Measurements from ENCODE around the gene NACC1. TPM values are rescaled to one million over a fixed set of nuclear protein-coding genes. Genes with fewer than 3 reads are reported as not detected.

Gene NACC1
- total and polyA plus RNA-seq, 2 donors (not counting 3 experiments of a cell fraction or from before 2014, with no cell fraction given), result 97.6 to 120 TPM

DNA sequence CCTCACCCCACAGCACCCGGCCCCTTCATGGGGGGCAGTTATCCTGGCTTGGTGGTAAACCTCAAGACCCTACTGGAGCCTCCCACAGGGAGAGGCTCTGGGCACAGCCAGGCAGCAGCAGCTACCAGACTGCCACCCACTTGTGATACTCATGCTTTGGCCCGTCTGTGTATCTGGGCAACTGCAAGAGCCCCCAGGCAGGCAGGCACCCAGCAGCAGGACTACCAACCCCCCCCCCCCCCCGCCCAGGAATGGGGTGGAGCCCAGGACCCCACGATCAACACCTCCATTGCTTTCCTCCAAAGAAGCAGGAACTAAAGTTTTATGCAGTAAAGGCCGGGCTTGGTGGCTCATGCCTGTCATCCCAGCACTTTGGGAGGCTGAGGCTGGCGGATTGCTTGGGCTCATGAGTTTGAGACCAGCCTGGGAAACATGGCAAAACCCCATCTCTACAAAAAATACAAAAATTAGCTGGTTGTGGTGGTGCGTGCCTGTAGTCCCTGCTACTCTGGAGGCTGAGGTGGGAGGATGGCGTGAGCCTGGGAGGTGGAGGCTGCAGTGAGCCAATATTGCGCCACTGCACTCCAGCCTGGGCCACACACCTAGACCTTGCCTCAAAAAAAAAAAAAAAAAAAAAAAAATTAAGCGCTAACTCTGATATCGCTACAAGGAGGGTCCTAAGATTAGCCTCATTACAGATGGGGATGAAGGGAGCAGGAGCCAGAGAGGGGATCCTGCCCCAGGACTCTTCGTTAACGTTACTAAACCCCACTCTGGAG is 14.3 kb upstream of the NACC1 start:
- intact Hi-C loops (cut with micrococcal nuclease), result loop anchor here (2.0 to 5.0 kb wide), 3 partner anchors 144 to 904 kb away; partner anchors contain the start of gene RFX1
- H3K9ac ChIP-seq (replicated peaks; ENCODE audit: extremely low read depth, insufficient read depth, low read length), result peak overlapping the region; percentile 69
- dilution Hi-C loops (cut with MboI; ENCODE audit: extremely low pct_ligation_motif_present, low sequenced_read_pairs), result no loop called here
- H2AFZ ChIP-seq (ENCODE audit: low read depth, low read length), result no peak overlapping the region
- FAIRE-seq (peak; percentile 35), DNase-seq (ENCODE audit: low read depth, low spot score) (peak; percentile 29)
- ChIA-PET POLR2A (interaction anchor here (1.2 to 3.2 kb wide), 2 partner anchors 10 to 14 kb away, joined by 3 to 6 read pairs; partner anchors contain the start of gene NACC1), CTCF (interaction anchor here (0.8 to 3.6 kb wide), 9 partner anchors 9 to 138 kb away, joined by 3 to 24 read pairs (median 6); partner anchors contain the start of genes NACC1 and TRMT1)
- H3K36me3 ChIP-seq (ENCODE audit: control insufficient read depth in 2 of 2, extremely low read depth in 1 of 2, insufficient read depth in 2 of 2, low read length in 2 of 2), result peaks cover 3 to 8% of the 10 kb centered on the region in 2 experiments
- no peaks in the 10 kb centered on the region for H3K9me3 ChIP-seq (replicated peaks; ENCODE audit: control insufficient read depth, insufficient read depth, low read length)
- no peak overlapping the region for H3K4me2 ChIP-seq (ENCODE audit: insufficient read depth, low read length)
- no peaks in the 10 kb centered on the region for H3K27me3 ChIP-seq (ENCODE audit: control insufficient read depth in 2 of 2, insufficient read depth in 2 of 2, low read length in 2 of 2)
- H3K79me2 ChIP-seq (ENCODE audit: control insufficient read depth, insufficient read depth, low read length), result peaks cover 30% of the 10 kb centered on the region
- H3K4me3 ChIP-seq (replicated peaks in 1 of 3; ENCODE audit: insufficient read depth in 1 of 3, low read depth in 1 of 3, low read length in 3 of 3), result no peak overlapping the region
- BruUV-seq (replicated peaks), result no TSS peak
- H3K27ac ChIP-seq (ENCODE audit: insufficient read depth, low read depth, low read length), result peak overlapping the region; percentile 99
- TF ChIP-seq JUN (IDR thresholded peaks at IDR 0.05; ENCODE audit: borderline replicate concordance, insufficient read depth, insufficient read length, low read depth) (no peak), POLR2A (IDR thresholded peaks at IDR 0.05; ENCODE audit: low read depth, low read length) (no peak), POLR2AphosphoS5 (IDR thresholded peaks at IDR 0.05; ENCODE audit: insufficient read depth, low read depth, low read length) (no peak)
- H4K20me1 ChIP-seq (replicated peaks; ENCODE audit: control insufficient read depth, extremely low read depth, insufficient read depth, low read length), result no peaks in the 10 kb centered on the region
- H3K4me1 ChIP-seq (ENCODE audit: control insufficient read depth, extremely low read depth, insufficient read depth, low read length), result peaks cover 45% of the 10 kb centered on the region
- H3K9me1 ChIP-seq (replicated peaks; ENCODE audit: control insufficient read depth, extremely low read depth, insufficient read depth, low read length), result no peaks in the 10 kb centered on the region

- intact Hi-C loops (cut with micrococcal nuclease) (loop anchor here (5.0 kb wide), 2 partner anchors 143 to 903 kb away; partner anchors contain the start of gene RFX1), dilution Hi-C loops (cut with MboI; ENCODE audit: extremely low pct_ligation_motif_present, low sequenced_read_pairs) (no loop called here)
- peak; percentile 94 for DNase-seq (ENCODE audit: low read depth, low spot score)
- H3K4me2 ChIP-seq (ENCODE audit: insufficient read depth, low read length), result peak overlapping the region; percentile 34
- no peaks in the 10 kb centered on the region for H4K20me1 ChIP-seq (replicated peaks; ENCODE audit: control insufficient read depth, extremely low read depth, insufficient read depth, low read length)
- no peaks in the 10 kb centered on the region for H3K27me3 ChIP-seq (ENCODE audit: control insufficient read depth in 2 of 2, insufficient read depth in 2 of 2, low read length in 2 of 2)
- H3K4me3 ChIP-seq (replicated peaks in 1 of 3; ENCODE audit: insufficient read depth in 1 of 3, low read depth in 1 of 3, low read length in 3 of 3), result no peak overlapping the region
- H3K9me3 ChIP-seq (replicated peaks; ENCODE audit: control insufficient read depth, insufficient read depth, low read length), result no peaks in the 10 kb centered on the region
- peak overlapping the region; percentile 60 for H3K27ac ChIP-seq (ENCODE audit: insufficient read depth, low read depth, low read length)
- no peaks in the 10 kb centered on the region for H3K9me1 ChIP-seq (replicated peaks; ENCODE audit: control insufficient read depth, extremely low read depth, insufficient read depth, low read length)
- peaks cover 3 to 9% of the 10 kb centered on the region in 2 experiments for H3K36me3 ChIP-seq (ENCODE audit: control insufficient read depth in 2 of 2, extremely low read depth in 1 of 2, insufficient read depth in 2 of 2, low read length in 2 of 2)
- ChIA-PET POLR2A (interaction anchor here (1.2 to 3.2 kb wide), 2 partner anchors 10 to 14 kb away, joined by 3 to 6 read pairs; partner anchors contain the start of gene NACC1), CTCF (interaction anchor here (0.8 to 3.6 kb wide), 10 partner anchors 9 to 139 kb away, joined by 3 to 24 read pairs (median 6); partner anchors contain the start of genes NACC1 and TRMT1)
- no peak overlapping the region for H2AFZ ChIP-seq (ENCODE audit: low read depth, low read length)
- peaks cover 41% of the 10 kb centered on the region for H3K4me1 ChIP-seq (ENCODE audit: control insufficient read depth, extremely low read depth, insufficient read depth, low read length)
- no TSS peak for BruUV-seq (replicated peaks)
- peak; percentile 95 for FAIRE-seq
- H3K79me2 ChIP-seq (ENCODE audit: control insufficient read depth, insufficient read depth, low read length), result peaks cover 28% of the 10 kb centered on the region
- TF ChIP-seq GATA2 (IDR thresholded peaks at IDR 0.05; ENCODE audit: insufficient read depth, insufficient read length, low read depth, low read length) (peak; percentile 82), MAX (IDR thresholded peaks at IDR 0.05; ENCODE audit: insufficient read depth, insufficient read length) (peak; percentile 82), MYC (IDR thresholded peaks at IDR 0.05; ENCODE audit: low read depth, low read length) (peak; percentile 78), POLR2AphosphoS5 (IDR thresholded peaks at IDR 0.05; ENCODE audit: insufficient read depth, low read depth, low read length) (peak; percentile 99), JUN (IDR thresholded peaks at IDR 0.05; ENCODE audit: borderline replicate concordance, insufficient read depth, insufficient read length, low read depth) (no peak), CTCF (IDR thresholded peaks at IDR 0.05; ENCODE audit: extremely low read depth in 1 of 2, insufficient read depth in 1 of 2, low read depth in 1 of 2, low read length in 2 of 2) (peak; percentile 85 to 95), POLR2A (IDR thresholded peaks at IDR 0.05; ENCODE audit: low read depth, low read length) (peak; percentile 80), EZH2 (IDR thresholded peaks at IDR 0.05; ENCODE audit: borderline replicate concordance, low read depth, low read length, severe bottlenecking) (no peak)
- peak overlapping the region; percentile 35 for H3K9ac ChIP-seq (replicated peaks; ENCODE audit: extremely low read depth, insufficient read depth, low read length)
Measured at GRCh38 chr19:13104360-13104847, 13.7 kb upstream of the NACC1 start.
